ENCODE data around the gene ABCA3. TPM values are rescaled to one million over a fixed set of nuclear protein-coding genes. Genes with fewer than 3 reads are reported as not detected.
"Not testable (repeated sequence)": the region's sequence is repeated elsewhere in the genome, so short reads cannot be mapped to it uniquely, and the experiment has no call there.

Gene ABCA3
- 10 to 100 TPM in 2 of 7 donors, 1 to 10 TPM in 5; 2.0 to 11.3 (median 6.9) TPM for total RNA-seq
- 1 to 10 TPM; 2.7 to 6.9 TPM for polyA plus RNA-seq
- long read RNA-seq, donor 1, partial matches to known transcripts, result 41 of 43 reads
- long read RNA-seq, donor 1, other reads (novel, unspliced or antisense), result 2 of 43 reads
- long read RNA-seq, donor 2, full-length matches to known transcripts, result 1 of 132 reads
- long read RNA-seq, donor 2, partial matches to known transcripts, result 31 of 132 reads
- long read RNA-seq, donor 2, other reads (novel, unspliced or antisense), result 100 of 132 reads
- long read RNA-seq, donor 3, full-length matches to known transcripts, result 1 of 17 reads
- long read RNA-seq, donor 3, partial matches to known transcripts, result 8 of 17 reads
- long read RNA-seq, donor 3, other reads (novel, unspliced or antisense), result 8 of 17 reads

GRCh38 chr16:2340564-2341455 is at the start of gene ABCA3:
ABCA3 (minus strand) TSS chr16:2340728; CDS start chr16:2326466, 14,262 bp downstream.
- Histone ChIP-seq H3K27me3 (no peaks in the 10 kb centered on the region), H3K36me3 (no peaks in the 10 kb centered on the region), H3K4me3 (peak within 1 kb of the TSS; percentile 74), H3K4me1 (ENCODE audit: insufficient read depth) (peaks cover 14% of the 10 kb centered on the region), H3K27ac (peak within 1 kb of the TSS in 1 of 2 donors; percentile 53), H3K9me3 (no peaks in the 10 kb centered on the region)
- intact Hi-C loops (cut with DNase I), result loop anchor here (2.0 to 10.0 kb wide), 4 partner anchors 88 to 161 kb away; partner anchors contain the start of gene CCNF (in 1 of the 4)
- no peak for TF ChIP-seq EP300 (IDR thresholded peaks at IDR 0.05)
- peak; percentile 98 to 100 (median 100) for TF ChIP-seq CTCF (IDR thresholded peaks at IDR 0.05)
- peak; percentile 91 to 99 (median 94) for DNase-seq
- 10 to 18% (median 10%) methylated on average over 65 to 110 of the region's 110 CpGs for WGBS, 3 donors

- Histone ChIP-seq H3K4me1 (ENCODE audit: insufficient read depth) (no peaks in the 10 kb centered on the region), H3K27ac (no peak overlapping the region), H3K9me3 (peaks cover 0 to 4% of the 10 kb centered on the region in 2 donors), H3K36me3 (no peaks in the 10 kb centered on the region), H3K4me3 (no peak overlapping the region), H3K27me3 (no peaks in the 10 kb centered on the region)
- intact Hi-C loops (cut with DNase I), result no loop called here
- TF ChIP-seq POLR2A (IDR thresholded peaks at IDR 0.05) (no peak), EP300 (IDR thresholded peaks at IDR 0.05) (no peak), CTCF (IDR thresholded peaks at IDR 0.05) (no peak)
- WGBS, 3 donors, result 37 to 46% (median 43%) methylated on average over 2 of the region's 2 CpGs
- DNase-seq, result no peak
These were observed 48.4 kb upstream of the ABCA3 start for GRCh38 chr16:2388875-2389433.

- no peaks in the 10 kb centered on the region for H3K4me1 ChIP-seq (ENCODE audit: insufficient read depth)
- no peak overlapping the region for H3K27ac ChIP-seq
- TF ChIP-seq EP300 (IDR thresholded peaks at IDR 0.05) (no peak), POLR2A (IDR thresholded peaks at IDR 0.05) (no peak), CTCF (IDR thresholded peaks at IDR 0.05) (no peak)
- intact Hi-C loops (cut with DNase I), result no loop called here
- no peak for DNase-seq
- no peaks in the 10 kb centered on the region for H3K36me3 ChIP-seq
- no peaks in the 10 kb centered on the region for H3K27me3 ChIP-seq
- H3K9me3 ChIP-seq, result peaks cover 0 to 4% of the 10 kb centered on the region in 2 donors
- 76 to 82% (median 81%) methylated on average over 3 of the region's 3 CpGs for WGBS, 3 donors
- no peak overlapping the region for H3K4me3 ChIP-seq
These were observed 47.8 kb upstream of the ABCA3 start for GRCh38 chr16:2388139-2388874.

GRCh38 chr16:2386990-2387389 is 46.5 kb upstream of the ABCA3 start:
- Histone ChIP-seq H3K9me3 (peaks cover 0 to 4% of the 10 kb centered on the region in 2 donors), H3K4me1 (ENCODE audit: insufficient read depth) (no peaks in the 10 kb centered on the region), H3K27ac (no peak overlapping the region), H3K36me3 (no peaks in the 10 kb centered on the region), H3K27me3 (no peaks in the 10 kb centered on the region), H3K4me3 (no peak overlapping the region)
- 67 to 85% (median 83%) methylated on average over 3 of the region's 3 CpGs for WGBS, 3 donors
- DNase-seq, result no peak
- intact Hi-C loops (cut with DNase I), result no loop called here
- TF ChIP-seq CTCF (IDR thresholded peaks at IDR 0.05), result no peak
- no peak for TF ChIP-seq POLR2A (IDR thresholded peaks at IDR 0.05)
- TF ChIP-seq EP300 (IDR thresholded peaks at IDR 0.05), result no peak

GRCh38 chr16:2385982-2386381 is 45.5 kb upstream of the ABCA3 start:
- H3K27ac ChIP-seq; intact Hi-C loops (cut with DNase I); H3K36me3 ChIP-seq; H3K4me1 ChIP-seq (ENCODE audit: insufficient read depth); H3K9me3 ChIP-seq; DNase-seq; H3K27me3 ChIP-seq; H3K4me3 ChIP-seq: not testable (repeated sequence)
- WGBS, 3 donors, result 45 to 61% (median 49%) methylated on average over 19 of the region's 19 CpGs
